Measurements from ENCODE around the gene ACOX2. TPM values are rescaled to one million over a fixed set of nuclear protein-coding genes. Genes with fewer than 3 reads are reported as not detected.

Gene ACOX2
- total RNA-seq, 4 donors from 2014 or later: 18.3 to 28.9 (median 20.2) TPM

DNA sequence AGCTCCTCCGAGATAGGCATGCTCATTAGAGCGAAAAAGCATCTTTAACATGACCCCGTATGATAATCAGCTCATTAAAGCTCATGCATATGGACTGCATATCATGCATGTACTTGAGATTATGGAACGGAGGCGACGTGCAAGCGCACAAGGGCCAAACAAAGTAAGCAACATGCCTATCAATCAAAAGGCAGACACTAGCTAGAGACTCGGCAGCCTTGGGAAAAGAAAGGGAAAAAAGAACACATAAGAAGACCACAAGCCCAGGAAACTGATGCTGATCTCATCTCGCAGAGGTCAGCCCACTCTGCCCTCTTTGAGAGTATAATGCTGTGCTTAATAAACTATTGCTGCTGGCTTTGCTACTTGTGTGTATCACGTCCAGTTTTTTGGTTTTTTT, 2.6 kb upstream of the ACOX2 start:
- H3K27me3 ChIP-seq: no peaks in the 10 kb centered on the region
- TF ChIP-seq EP300 (IDR thresholded peaks at IDR 0.05) (no peak), POLR2AphosphoS5 (IDR thresholded peaks at IDR 0.05) (no peak), POLR2A (IDR thresholded peaks at IDR 0.05; ENCODE audit: low read depth) (no peak)
- TF ChIP-seq, protein P1, sequence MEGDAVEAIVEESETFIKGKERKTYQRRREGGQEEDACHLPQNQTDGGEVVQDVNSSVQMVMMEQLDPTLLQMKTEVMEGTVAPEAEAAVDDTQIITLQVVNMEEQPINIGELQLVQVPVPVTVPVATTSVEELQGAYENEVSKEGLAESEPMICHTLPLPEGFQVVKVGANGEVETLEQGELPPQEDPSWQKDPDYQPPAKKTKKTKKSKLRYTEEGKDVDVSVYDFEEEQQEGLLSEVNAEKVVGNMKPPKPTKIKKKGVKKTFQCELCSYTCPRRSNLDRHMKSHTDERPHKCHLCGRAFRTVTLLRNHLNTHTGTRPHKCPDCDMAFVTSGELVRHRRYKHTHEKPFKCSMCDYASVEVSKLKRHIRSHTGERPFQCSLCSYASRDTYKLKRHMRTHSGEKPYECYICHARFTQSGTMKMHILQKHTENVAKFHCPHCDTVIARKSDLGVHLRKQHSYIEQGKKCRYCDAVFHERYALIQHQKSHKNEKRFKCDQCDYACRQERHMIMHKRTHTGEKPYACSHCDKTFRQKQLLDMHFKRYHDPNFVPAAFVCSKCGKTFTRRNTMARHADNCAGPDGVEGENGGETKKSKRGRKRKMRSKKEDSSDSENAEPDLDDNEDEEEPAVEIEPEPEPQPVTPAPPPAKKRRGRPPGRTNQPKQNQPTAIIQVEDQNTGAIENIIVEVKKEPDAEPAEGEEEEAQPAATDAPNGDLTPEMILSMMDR (IDR thresholded peaks at IDR 0.05): no peak
- no peak overlapping the region for H3K27ac ChIP-seq (replicated peaks in 1 of 4)
- peaks cover 25 to 35% (median 30%) of the 10 kb centered on the region in 4 donors for H3K4me1 ChIP-seq
- WGBS: 82% methylated on average over 10 of the region's 10 CpGs
- H3K36me3 ChIP-seq: peaks cover 0 to 4% (median under 1%) of the 10 kb centered on the region in 4 donors
- intact Hi-C loops (cut with DNase I): loop anchor here (10.0 kb wide), 1 partner anchor 355 kb away; no protein-coding TSS in a partner anchor
- no peaks in the 10 kb centered on the region for H3K9me3 ChIP-seq
- DNase-seq (ENCODE audit: extremely low spot score): no peak
- no peak overlapping the region for H3K4me3 ChIP-seq

DNA sequence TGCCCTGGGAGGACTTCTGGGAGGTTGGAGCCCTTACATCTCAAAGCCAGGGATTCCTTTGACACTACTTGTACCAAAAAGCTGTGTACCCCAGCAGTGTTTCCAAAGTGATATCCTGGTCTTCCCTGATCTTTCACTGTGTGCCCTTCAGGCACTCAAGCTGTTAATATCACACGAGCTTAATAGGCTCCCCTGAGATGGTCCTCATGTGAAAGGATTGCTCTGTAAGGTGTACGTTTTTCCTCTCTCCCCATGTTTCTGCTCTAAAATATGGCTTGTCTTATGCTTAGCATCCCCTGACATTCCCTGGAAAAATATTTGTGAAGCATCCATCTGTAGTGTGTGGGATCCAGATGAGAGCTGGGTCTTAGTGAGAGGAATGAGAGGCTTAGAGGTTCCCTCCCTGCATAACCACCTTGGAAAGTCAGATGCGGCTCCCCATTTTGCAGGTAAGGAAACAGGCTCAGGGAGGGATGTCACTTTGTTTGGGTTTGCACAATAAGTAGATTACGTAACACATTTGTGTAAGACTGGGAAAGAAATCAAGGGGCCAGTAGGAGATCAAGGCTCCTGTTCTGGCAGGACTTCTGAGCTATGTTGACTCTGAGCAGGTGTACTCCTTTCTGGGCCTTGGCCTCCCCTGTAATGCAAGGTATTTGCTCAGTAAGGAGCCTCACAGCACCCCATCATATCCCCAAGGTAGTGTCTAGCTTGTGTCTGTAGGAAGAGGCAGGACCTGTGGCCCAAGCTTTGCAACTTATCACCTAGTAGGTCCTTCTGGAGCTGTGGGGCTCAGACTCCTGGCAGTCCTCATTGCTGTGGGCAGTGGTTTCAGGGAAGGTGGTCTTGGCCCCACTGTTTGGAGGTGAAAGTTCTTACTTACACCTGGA, 667 bp upstream of the ACOX2 start:
- peak; percentile 78 for DNase-seq (ENCODE audit: extremely low spot score)
- intact Hi-C loops (cut with DNase I): loop anchor here (10.0 kb wide), 1 partner anchor 353 kb away; no protein-coding TSS in a partner anchor
- no peaks in the 10 kb centered on the region for H3K9me3 ChIP-seq
- H3K27ac ChIP-seq (replicated peaks in 1 of 4): peak overlapping the region; percentile 75 to 84 (median 82)
- peak overlapping the region in 3 of 4 donors; percentile 49 to 52 (median 50) for H3K4me3 ChIP-seq
- H3K27me3 ChIP-seq: no peaks in the 10 kb centered on the region
- peaks cover 0 to 24% (median 16%) of the 10 kb centered on the region in 4 donors for H3K36me3 ChIP-seq
- H3K4me1 ChIP-seq: peaks cover 28 to 43% (median 35%) of the 10 kb centered on the region in 4 donors
- TF ChIP-seq POLR2AphosphoS5 (IDR thresholded peaks at IDR 0.05) (no peak), POLR2A (IDR thresholded peaks at IDR 0.05; ENCODE audit: low read depth) (no peak), EP300 (IDR thresholded peaks at IDR 0.05) (no peak)
- TF ChIP-seq, protein P1 (IDR thresholded peaks at IDR 0.05): no peak
- WGBS: 67% methylated on average over 4 of the region's 4 CpGs

DNA sequence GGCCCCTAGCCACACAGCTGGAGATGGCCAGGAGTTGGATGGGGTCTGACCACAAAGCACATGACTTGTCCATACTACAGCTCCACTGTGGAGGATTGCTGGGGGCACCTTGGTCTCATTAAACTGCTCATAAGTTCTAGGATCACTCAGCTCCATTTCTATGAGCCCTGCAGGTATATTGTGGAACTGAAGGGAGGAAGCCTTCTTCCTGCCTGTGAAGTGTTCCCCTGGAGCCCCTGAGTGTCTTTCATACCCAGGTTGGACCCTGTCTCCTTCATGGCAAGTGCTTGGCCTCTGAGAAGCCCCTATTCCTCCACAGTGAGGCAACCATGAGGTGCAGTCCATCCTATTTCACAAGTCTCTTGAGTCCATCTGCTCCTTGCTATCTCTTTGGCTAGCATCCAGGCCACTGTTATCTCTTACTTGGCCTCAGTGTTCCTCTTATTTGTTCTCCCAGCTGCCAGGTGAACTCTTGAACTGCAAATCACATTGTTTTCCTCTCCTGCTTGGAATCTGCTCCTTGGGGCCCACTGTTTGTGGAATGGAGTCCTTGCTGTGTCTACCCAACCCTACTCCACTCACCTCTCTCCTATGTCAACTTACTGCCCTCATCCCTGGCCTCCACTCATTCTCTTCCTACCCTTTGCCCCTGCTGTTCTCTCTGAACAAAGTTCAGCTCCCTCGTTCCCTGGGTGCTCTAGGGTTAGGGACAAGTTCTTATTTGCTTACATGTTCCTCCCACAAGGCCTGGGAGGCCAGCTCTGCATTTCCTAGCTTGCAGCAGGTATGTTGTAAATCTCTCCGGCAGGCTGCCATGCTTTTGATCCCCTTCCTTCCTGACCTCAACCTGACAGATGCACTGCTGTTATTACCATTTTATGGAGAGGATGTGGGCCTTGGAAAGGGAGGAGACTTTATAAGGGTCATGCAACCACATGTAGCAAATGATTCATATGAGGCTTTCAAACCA, 1.2 kb downstream of the ACOX2 start:
- DNase-seq (ENCODE audit: extremely low spot score): no peak
- no peaks in the 10 kb centered on the region for H3K9me3 ChIP-seq
- H3K27me3 ChIP-seq: no peaks in the 10 kb centered on the region
- no peak for TF ChIP-seq EP300 (IDR thresholded peaks at IDR 0.05)
- TF ChIP-seq, protein P1 (IDR thresholded peaks at IDR 0.05): no peak
- no peak for TF ChIP-seq POLR2AphosphoS5 (IDR thresholded peaks at IDR 0.05)
- TF ChIP-seq POLR2A (IDR thresholded peaks at IDR 0.05; ENCODE audit: low read depth): no peak
- H3K27ac ChIP-seq (replicated peaks in 1 of 4): peak overlapping the region; percentile 75 to 84 (median 82)
- 19% methylated on average over 2 of the region's 2 CpGs for WGBS
- H3K4me3 ChIP-seq: peak overlapping the region; percentile 49 to 60 (median 51)
- intact Hi-C loops (cut with DNase I): loop anchor here (10.0 kb wide), 1 partner anchor 351 kb away; no protein-coding TSS in a partner anchor
- H3K36me3 ChIP-seq: peaks cover 7 to 42% (median 30%) of the 10 kb centered on the region in 4 donors
- H3K4me1 ChIP-seq: peaks cover 30 to 49% (median 38%) of the 10 kb centered on the region in 4 donors

DNA sequence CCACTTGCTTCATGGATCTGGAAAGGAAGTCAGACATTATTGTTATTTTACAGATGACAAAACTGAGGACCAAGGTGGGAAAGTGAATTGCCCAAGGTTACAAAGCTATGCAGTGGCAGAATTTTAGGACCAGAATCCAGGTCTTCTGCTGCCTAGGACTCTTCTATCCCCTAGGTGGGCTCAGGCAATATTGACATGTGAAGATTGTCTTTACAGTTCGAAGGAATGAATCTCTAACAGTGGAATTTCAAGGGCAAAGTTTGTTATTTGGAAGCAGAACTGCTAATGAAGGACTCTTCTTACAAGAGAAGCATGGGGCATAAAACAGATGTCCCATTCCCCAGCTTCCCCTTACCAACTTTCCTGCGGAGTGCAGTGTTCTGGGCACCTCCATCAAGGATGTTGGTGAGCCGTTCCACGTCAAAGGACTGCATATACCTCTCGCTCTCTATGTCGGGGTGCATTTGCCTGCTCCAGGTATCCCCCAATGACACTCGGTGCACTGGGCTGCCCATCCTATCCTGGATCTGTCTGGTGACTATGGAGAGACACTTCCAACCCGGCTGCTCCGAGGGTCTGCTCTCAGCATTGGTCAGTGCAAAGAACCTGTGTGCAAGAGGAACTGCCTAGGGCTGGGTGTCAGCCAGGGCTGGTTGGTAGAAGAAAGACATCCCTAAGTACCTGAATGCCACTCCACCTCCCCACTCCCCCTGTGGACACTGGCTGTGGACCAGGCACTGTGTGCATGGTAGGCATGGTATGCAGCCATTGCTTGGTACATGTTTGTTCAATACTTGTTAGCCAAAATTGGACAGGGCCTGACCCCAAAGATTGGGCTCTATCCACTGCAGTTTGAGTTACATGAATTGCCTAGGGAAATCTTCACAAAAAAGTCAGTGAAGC, 2.1 kb downstream of the ACOX2 start:
- Histone ChIP-seq H3K4me1 (peaks cover 30 to 49% (median 38%) of the 10 kb centered on the region in 4 donors), H3K27ac (replicated peaks in 1 of 4) (no peak overlapping the region), H3K27me3 (no peaks in the 10 kb centered on the region), H3K4me3 (no peak overlapping the region), H3K9me3 (no peaks in the 10 kb centered on the region), H3K36me3 (peaks cover 8 to 52% (median 39%) of the 10 kb centered on the region in 4 donors)
- DNase-seq (ENCODE audit: extremely low spot score): peak; percentile 90
- intact Hi-C loops (cut with DNase I): loop anchor here (5.0 to 10.0 kb wide), 3 partner anchors 43 to 350 kb away; partner anchors contain the start of gene KCTD6
- WGBS: 97% methylated on average over 9 of the region's 9 CpGs
- TF ChIP-seq EP300 (IDR thresholded peaks at IDR 0.05) (no peak), POLR2AphosphoS5 (IDR thresholded peaks at IDR 0.05) (no peak), POLR2A (IDR thresholded peaks at IDR 0.05; ENCODE audit: low read depth) (no peak)
- TF ChIP-seq, protein P1 (IDR thresholded peaks at IDR 0.05): no peak

All from esophagus muscularis mucosa (tissue), 4 donors.